ENCODE data around the gene SLBP.

SLBP gene

GRCh38 chr4:1754336-1754735 lies 42.2 kb upstream of the SLBP start:
- no peak overlapping the region for H3K27ac ChIP-seq
- no peak overlapping the region for H3K4me3 ChIP-seq (ENCODE audit: low read depth in 1 of 2, low read length in 1 of 2)
- peaks cover 0 to 12% of the 10 kb centered on the region in 2 experiments for H3K4me1 ChIP-seq (ENCODE audit: control insufficient read depth in 1 of 2, insufficient read depth in 1 of 2, low read depth in 1 of 2, low read length in 1 of 2)
- H3K36me3 ChIP-seq: no peaks in the 10 kb centered on the region
- TF ChIP-seq, protein P1, sequence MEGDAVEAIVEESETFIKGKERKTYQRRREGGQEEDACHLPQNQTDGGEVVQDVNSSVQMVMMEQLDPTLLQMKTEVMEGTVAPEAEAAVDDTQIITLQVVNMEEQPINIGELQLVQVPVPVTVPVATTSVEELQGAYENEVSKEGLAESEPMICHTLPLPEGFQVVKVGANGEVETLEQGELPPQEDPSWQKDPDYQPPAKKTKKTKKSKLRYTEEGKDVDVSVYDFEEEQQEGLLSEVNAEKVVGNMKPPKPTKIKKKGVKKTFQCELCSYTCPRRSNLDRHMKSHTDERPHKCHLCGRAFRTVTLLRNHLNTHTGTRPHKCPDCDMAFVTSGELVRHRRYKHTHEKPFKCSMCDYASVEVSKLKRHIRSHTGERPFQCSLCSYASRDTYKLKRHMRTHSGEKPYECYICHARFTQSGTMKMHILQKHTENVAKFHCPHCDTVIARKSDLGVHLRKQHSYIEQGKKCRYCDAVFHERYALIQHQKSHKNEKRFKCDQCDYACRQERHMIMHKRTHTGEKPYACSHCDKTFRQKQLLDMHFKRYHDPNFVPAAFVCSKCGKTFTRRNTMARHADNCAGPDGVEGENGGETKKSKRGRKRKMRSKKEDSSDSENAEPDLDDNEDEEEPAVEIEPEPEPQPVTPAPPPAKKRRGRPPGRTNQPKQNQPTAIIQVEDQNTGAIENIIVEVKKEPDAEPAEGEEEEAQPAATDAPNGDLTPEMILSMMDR (IDR thresholded peaks at IDR 0.05): no peak
- H3K9me3 ChIP-seq: no peaks in the 10 kb centered on the region
- H3K27me3 ChIP-seq: peaks cover 7% of the 10 kb centered on the region

DNA sequence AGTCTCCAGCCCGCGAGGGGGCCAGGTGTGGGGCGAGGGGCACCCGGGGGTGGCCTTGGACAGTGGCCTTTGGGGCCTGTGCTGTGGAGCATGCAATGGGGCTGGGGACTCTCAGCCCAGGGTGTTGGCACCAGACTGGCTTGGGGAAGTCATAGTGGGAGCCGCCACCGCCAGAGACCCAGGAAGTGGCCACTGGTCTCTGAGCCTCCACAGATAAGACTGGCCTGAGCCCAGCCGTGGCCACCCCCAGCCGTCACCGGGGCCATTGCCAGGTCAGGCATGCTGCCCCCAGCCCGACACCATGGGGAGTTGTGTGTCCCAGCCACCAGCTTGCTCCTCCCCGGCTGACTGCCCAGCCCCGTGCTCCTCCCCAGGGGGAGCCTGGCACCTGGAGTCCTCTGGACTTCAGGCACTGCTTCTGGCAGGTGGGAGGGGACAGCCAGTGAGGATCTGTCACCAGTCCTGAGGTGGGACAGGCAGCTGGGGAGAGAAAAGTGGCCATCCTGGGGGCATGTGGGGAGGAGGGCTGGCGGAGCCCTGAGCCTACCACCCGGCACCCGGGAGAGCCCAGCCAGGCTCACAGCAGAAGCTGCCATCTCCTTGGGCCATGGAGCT lies 41.7 kb upstream of the SLBP start:
- Histone ChIP-seq H3K4me1 (ENCODE audit: control insufficient read depth in 1 of 2, insufficient read depth in 1 of 2, low read depth in 1 of 2, low read length in 1 of 2) (peaks cover 0 to 12% of the 10 kb centered on the region in 2 experiments), H3K27me3 (peaks cover 7% of the 10 kb centered on the region)
- TF ChIP-seq, protein P1 (IDR thresholded peaks at IDR 0.05): no peak

GRCh38 chr4:1753294-1753696 lies 41.2 kb upstream of the SLBP start:
- peaks cover 0 to 12% of the 10 kb centered on the region in 2 experiments for H3K4me1 ChIP-seq (ENCODE audit: control insufficient read depth in 1 of 2, insufficient read depth in 1 of 2, low read depth in 1 of 2, low read length in 1 of 2)
- H3K27me3 ChIP-seq: peaks cover 12% of the 10 kb centered on the region
- no peak overlapping the region for H3K4me3 ChIP-seq (ENCODE audit: low read depth in 1 of 2, low read length in 1 of 2)
- no peaks in the 10 kb centered on the region for H3K9me3 ChIP-seq
- TF ChIP-seq, protein P1 (IDR thresholded peaks at IDR 0.05): no peak
- no peaks in the 10 kb centered on the region for H3K36me3 ChIP-seq
- H3K27ac ChIP-seq: no peak overlapping the region

More for the DNA sequence above, 41.7 kb upstream of the SLBP start:
- no peaks in the 10 kb centered on the region for H3K9me3 ChIP-seq
- no peaks in the 10 kb centered on the region for H3K36me3 ChIP-seq
- no peak overlapping the region for H3K4me3 ChIP-seq (ENCODE audit: low read depth in 1 of 2, low read length in 1 of 2)
- no peak overlapping the region for H3K27ac ChIP-seq

DNA sequence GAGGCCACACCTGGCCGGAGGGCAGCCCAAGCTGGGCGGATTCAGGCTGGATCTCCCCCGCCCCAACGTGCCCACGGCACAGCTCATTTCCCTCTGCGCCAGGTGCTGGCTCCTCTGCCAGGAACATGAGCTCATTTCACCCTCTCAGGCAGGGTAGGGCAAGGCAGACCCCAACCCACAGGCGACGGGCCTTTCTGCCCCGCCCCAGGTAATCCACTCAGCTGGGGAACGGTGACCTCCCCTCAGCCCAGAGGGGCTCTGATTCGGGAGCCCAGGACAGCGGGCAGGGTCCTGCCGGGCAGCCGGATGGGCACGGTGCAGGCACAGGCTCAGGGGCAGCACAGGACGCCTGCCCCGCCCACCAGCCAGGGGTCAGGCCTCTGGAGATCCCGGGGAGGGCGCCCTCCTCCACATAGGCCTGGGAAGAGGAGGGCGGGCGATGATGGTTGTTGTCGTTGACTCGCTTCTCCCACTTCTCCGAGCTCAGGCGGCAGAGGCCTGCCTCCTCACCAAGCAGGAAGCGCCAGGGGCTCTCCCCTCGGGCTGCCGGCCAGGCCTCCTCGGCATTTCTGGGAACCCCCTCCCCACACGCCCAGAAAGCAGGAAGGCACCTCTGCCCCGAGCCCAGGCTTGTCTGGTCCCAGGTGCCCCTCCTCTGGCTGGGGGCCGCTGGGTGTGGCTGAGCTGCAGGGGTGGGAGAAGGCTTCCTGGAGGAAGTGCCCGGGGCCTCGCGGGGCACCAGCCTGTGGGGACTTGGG lies 40.3 kb upstream of the SLBP start:
- H3K36me3 ChIP-seq: no peaks in the 10 kb centered on the region
- H3K27me3 ChIP-seq: peaks cover 18% of the 10 kb centered on the region
- H3K27ac ChIP-seq: no peak overlapping the region
- no peak overlapping the region for H3K4me3 ChIP-seq (ENCODE audit: low read depth in 1 of 2, low read length in 1 of 2)
- H3K9me3 ChIP-seq: no peaks in the 10 kb centered on the region
- TF ChIP-seq, protein P1 (IDR thresholded peaks at IDR 0.05): no peak
- H3K4me1 ChIP-seq (ENCODE audit: control insufficient read depth in 1 of 2, insufficient read depth in 1 of 2, low read depth in 1 of 2, low read length in 1 of 2): peaks cover 0 to 12% of the 10 kb centered on the region in 2 experiments

DNA sequence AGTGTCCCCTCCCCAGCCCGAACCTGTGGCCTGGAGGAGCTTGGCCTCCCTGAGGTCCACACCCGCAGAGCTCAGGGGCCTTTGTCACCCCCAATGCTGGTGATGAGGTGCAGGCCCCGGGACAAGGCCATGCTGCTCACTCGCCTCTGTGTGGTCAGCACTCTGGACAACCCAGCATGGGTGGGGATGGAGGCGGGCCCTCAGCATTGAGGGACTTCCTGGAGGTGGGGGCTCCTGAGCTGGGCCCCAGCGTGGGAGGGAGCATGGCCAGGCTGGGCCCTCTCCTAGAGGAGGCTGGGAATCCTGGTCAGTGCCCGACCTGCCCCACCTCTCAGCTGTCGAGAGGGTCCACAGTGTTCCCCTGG lies 39.8 kb upstream of the SLBP start:
- Histone ChIP-seq H3K27me3 (peaks cover 18% of the 10 kb centered on the region), H3K4me1 (ENCODE audit: control insufficient read depth in 1 of 2, insufficient read depth in 1 of 2, low read depth in 1 of 2, low read length in 1 of 2) (peaks cover 0 to 12% of the 10 kb centered on the region in 2 experiments), H3K36me3 (no peaks in the 10 kb centered on the region), H3K27ac (no peak overlapping the region), H3K9me3 (no peaks in the 10 kb centered on the region), H3K4me3 (ENCODE audit: low read depth in 1 of 2, low read length in 1 of 2) (no peak overlapping the region)
- TF ChIP-seq, protein P1 (IDR thresholded peaks at IDR 0.05): no peak

Measured in neutrophil (primary cell).